Measurements from ENCODE around the gene PIGQ. TPM values are rescaled to one million over a fixed set of nuclear protein-coding genes. Genes with fewer than 3 reads are reported as not detected.

PIGQ gene
- total and polyA plus RNA-seq, 2 of the 4 experiments (the other 2 are of a cell fraction), result 5.9 to 36.8 TPM

GRCh38 chr16:615122-615521 is 45.4 kb downstream of the PIGQ start:
- no peak overlapping the region for H2BK5ac ChIP-seq (ENCODE audit: low read depth, low read length, poor library complexity, severe bottlenecking)
- H2AK9ac ChIP-seq (replicated peaks; ENCODE audit: low read depth, low read length, poor library complexity), result no peak overlapping the region
- H3K4me1 ChIP-seq (ENCODE audit: control insufficient read depth, insufficient read depth, low read length), result no peaks in the 10 kb centered on the region
- 97% methylated on average over 10 of the region's 13 CpGs; no CpG with 5 or more reads in 1 of the 2 experiments for WGBS, 2 experiments (ENCODE audit: extremely low coverage in 2 of 2, insufficient read length in 1 of 2)
- H2BK20ac ChIP-seq (ENCODE audit: low read depth, low read length), result no peak overlapping the region
- no peaks in the 10 kb centered on the region for H3K9me3 ChIP-seq (ENCODE audit: control insufficient read depth, insufficient read depth, low read length)
- H2BK120ac ChIP-seq (ENCODE audit: low read depth, low read length), result no peak overlapping the region
- no peak overlapping the region for H3K18ac ChIP-seq (ENCODE audit: low read depth, low read length)
- no peak overlapping the region for H3K9ac ChIP-seq (ENCODE audit: low read depth, low read length)
- DNase-seq (no peak), ATAC-seq (ENCODE audit: low read depth) (no peak)
- H3K23ac ChIP-seq (ENCODE audit: low read depth, low read length), result no peak overlapping the region
- intact Hi-C loops (cut with micrococcal nuclease), result no loop called here
- no peak overlapping the region for H3K56ac ChIP-seq (ENCODE audit: extremely low read depth, insufficient read depth, low read length)
- H2AFZ ChIP-seq (replicated peaks; ENCODE audit: low read length, poor library complexity), result no peak overlapping the region
- H3K14ac ChIP-seq (replicated peaks; ENCODE audit: low read depth, low read length), result no peak overlapping the region
- H4K20me1 ChIP-seq (ENCODE audit: insufficient read depth, low read length), result peaks cover 20% of the 10 kb centered on the region
- H3K79me1 ChIP-seq (ENCODE audit: low read depth in 1 of 2, low read length in 2 of 2), result peaks cover 9 to 30% of the 10 kb centered on the region in 2 experiments
- H3K36me3 ChIP-seq (ENCODE audit: control insufficient read depth, insufficient read depth, low read length), result peaks cover 5% of the 10 kb centered on the region; the same call in 1 of the 2 replicates
- no peaks in the 10 kb centered on the region for H3K27me3 ChIP-seq (ENCODE audit: control insufficient read depth, insufficient read depth, low read length)
- H3K27ac ChIP-seq (ENCODE audit: insufficient read depth, low read length), result no peak overlapping the region
- dilution Hi-C loops (cut with HindIII; ENCODE audit: low sequenced_read_pairs, unreplicated experiment), result no loop called here
- no peak overlapping the region for H2AK5ac ChIP-seq (ENCODE audit: low read depth, low read length)
- no peak overlapping the region; the same call in 1 of the 2 replicates for H4K91ac ChIP-seq (ENCODE audit: insufficient read depth, low read depth, low read length)
- ChIA-PET POLR2A (ENCODE audit: unreplicated experiment) (no interaction called here), CTCF (no interaction called here)
- H4K8ac ChIP-seq (ENCODE audit: low read depth in 2 of 2, low read length in 2 of 2), result no peak overlapping the region
- no peak overlapping the region for H3K4ac ChIP-seq (ENCODE audit: low read depth, low read length)
- no peak overlapping the region for H3K4me2 ChIP-seq (ENCODE audit: low read depth, low read length)
- no peak overlapping the region for H3K4me3 ChIP-seq (ENCODE audit: insufficient read depth, low read depth, low read length)
- in situ Hi-C loops (cut with MboI; ENCODE audit: low sequenced_read_pairs), result no loop called here
- TF ChIP-seq MAFK (IDR thresholded peaks at IDR 0.05; ENCODE audit: low read depth, low read length), result no peak
- TF ChIP-seq MAZ (IDR thresholded peaks at IDR 0.05; ENCODE audit: borderline replicate concordance, low read depth, low read length), result no peak
- TF ChIP-seq FOS (IDR thresholded peaks at IDR 0.05; ENCODE audit: low read depth, low read length), result no peak
- no peak overlapping the region for H4K5ac ChIP-seq (ENCODE audit: low read depth, low read length)
- peaks cover 3% of the 10 kb centered on the region; the same call in 1 of the 2 replicates for H3K9me1 ChIP-seq (ENCODE audit: insufficient read depth, low read length)
- no peak overlapping the region for H2BK15ac ChIP-seq (ENCODE audit: low read depth, low read length)
- no TSS peak for BruUV-seq (replicated peaks)

Data from IMR-90 (cell line).